Breast epithelium (tissue), 3 donors: ENCODE measurements around the gene CD8B.

Source experiments
- POLR2AphosphoS5 ChIP-seq, 3 donors: sonication (generic); formaldehyde crosslinking; IDR thresholded peaks; one replicate each; pipeline ENCODE4 v1.6.1; 2017; ENCODE audit warnings: antibody characterized with exemption in 3 of 3
- TF ChIP-seq, protein P1 (sequence below), 3 donors: fragments of 450-650 bp; IDR thresholded peaks; one replicate each; pipeline ENCODE4 v1.5.1; 2016 to 2017; ENCODE audit warnings: antibody characterized with exemption in 3 of 3, mild to moderate bottlenecking in 3 of 3, moderate library complexity in 3 of 3

DNA sequence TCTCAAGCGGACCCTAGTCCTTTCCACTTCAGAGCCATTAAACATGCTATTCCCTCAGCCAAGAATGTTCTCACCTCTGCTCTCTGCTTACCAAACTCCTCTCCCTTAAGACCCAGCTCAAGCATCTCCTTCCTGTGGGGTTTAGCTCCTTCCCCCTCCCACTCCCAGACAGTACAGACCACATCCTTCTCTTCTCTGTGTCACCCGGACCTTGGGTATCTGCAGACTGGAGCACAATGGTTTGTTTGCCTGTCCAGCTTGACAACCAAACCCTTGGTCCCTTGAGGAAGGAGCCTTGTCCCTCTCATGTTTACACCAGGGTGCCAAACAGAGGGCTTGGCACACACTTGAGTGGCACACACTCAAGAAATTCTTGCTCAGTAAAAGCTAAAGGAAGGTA lies 66.8 kb downstream of the CD8B start:
- TF ChIP-seq POLR2AphosphoS5 (IDR thresholded peaks at IDR 0.05) = no peak
- TF ChIP-seq, protein P1, sequence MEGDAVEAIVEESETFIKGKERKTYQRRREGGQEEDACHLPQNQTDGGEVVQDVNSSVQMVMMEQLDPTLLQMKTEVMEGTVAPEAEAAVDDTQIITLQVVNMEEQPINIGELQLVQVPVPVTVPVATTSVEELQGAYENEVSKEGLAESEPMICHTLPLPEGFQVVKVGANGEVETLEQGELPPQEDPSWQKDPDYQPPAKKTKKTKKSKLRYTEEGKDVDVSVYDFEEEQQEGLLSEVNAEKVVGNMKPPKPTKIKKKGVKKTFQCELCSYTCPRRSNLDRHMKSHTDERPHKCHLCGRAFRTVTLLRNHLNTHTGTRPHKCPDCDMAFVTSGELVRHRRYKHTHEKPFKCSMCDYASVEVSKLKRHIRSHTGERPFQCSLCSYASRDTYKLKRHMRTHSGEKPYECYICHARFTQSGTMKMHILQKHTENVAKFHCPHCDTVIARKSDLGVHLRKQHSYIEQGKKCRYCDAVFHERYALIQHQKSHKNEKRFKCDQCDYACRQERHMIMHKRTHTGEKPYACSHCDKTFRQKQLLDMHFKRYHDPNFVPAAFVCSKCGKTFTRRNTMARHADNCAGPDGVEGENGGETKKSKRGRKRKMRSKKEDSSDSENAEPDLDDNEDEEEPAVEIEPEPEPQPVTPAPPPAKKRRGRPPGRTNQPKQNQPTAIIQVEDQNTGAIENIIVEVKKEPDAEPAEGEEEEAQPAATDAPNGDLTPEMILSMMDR (IDR thresholded peaks at IDR 0.05) = no peak
